Measurements from ENCODE around the gene ZNHIT6.

ZNHIT6 gene

DNA sequence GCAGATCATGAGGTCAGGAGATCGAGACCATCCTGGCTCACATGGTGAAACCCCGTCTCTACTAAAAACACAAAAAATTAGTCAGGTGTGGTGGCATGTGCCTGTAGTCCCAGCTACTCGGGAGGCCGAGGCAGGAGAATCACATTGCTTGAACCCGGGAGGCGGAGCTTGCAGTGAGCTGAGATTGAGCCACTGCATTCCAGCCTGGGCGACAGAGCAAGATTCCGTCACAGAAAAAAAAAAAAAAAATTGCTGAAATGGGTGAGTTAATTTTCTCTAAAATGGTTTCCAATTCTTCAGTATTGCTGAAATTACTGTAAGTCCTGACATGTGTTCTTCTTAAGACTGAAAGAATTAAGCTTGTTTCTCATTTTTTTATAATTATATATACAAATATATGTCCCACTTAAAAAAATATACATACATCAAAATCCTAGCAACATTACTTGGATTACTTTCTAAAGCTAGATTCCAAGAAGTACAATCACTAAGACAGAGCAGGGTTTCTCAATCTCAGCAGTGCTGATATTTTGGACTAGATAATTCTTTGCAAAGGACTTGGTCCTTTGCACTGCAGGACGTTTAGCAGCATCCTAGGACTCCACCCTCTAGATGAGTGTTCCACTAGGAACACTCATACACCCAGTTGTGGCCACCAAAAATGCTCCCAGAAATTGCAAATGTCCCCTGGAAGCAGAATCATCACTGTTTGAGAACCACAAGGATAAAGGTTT is 24.8 kb downstream of the ZNHIT6 start:
- no peak overlapping the region for H3K4me2 ChIP-seq (ENCODE audit: low read depth, low read length, poor library complexity, severe bottlenecking)
- H3K9me2 ChIP-seq (replicated peaks; ENCODE audit: insufficient read depth, low read length): no peaks in the 10 kb centered on the region
- H3K9me3 ChIP-seq (ENCODE audit: insufficient read depth, low read length): no peaks in the 10 kb centered on the region
- no peak overlapping the region for H3K4me3 ChIP-seq (ENCODE audit: insufficient read depth, low read length, poor library complexity, severe bottlenecking)
- H3K27me3 ChIP-seq (ENCODE audit: low read length): no peaks in the 10 kb centered on the region
- no peak overlapping the region for H2AFZ ChIP-seq (ENCODE audit: low read depth, low read length, severe bottlenecking)
- no peaks in the 10 kb centered on the region for H3F3A ChIP-seq (ENCODE audit: insufficient read depth)
- TF ChIP-seq EZH2phosphoT487 (conservative IDR thresholded peaks at IDR 0.05; ENCODE audit: low read length) (no peak), CTCF (IDR thresholded peaks at IDR 0.05; ENCODE audit: insufficient read depth, low read length, poor library complexity, severe bottlenecking) (no peak)
- peaks cover 21% of the 10 kb centered on the region; the same call in 1 of the 2 replicates for H3K36me3 ChIP-seq (ENCODE audit: low read length)
- no peak overlapping the region for H3K27ac ChIP-seq (ENCODE audit: low read depth, low read length)
- H3K79me2 ChIP-seq (ENCODE audit: insufficient read depth, low read length): peaks cover 54% of the 10 kb centered on the region
- no peaks in the 10 kb centered on the region for H4K20me1 ChIP-seq (ENCODE audit: low read depth, low read length)
- H3K9ac ChIP-seq (ENCODE audit: low read length): no peak overlapping the region

- Histone ChIP-seq H3K4me3 (ENCODE audit: insufficient read depth, low read length, poor library complexity, severe bottlenecking) (no peak overlapping the region), H3K27ac (ENCODE audit: low read depth, low read length) (no peak overlapping the region), H3K79me2 (ENCODE audit: insufficient read depth, low read length) (peaks cover 35% of the 10 kb centered on the region), H4K20me1 (ENCODE audit: low read depth, low read length) (no peaks in the 10 kb centered on the region), H3K36me3 (ENCODE audit: low read length) (peaks cover 40% of the 10 kb centered on the region), H3F3A (ENCODE audit: insufficient read depth) (peaks cover 3% of the 10 kb centered on the region), H3K9ac (ENCODE audit: low read length) (no peak overlapping the region), H2AFZ (ENCODE audit: low read depth, low read length, severe bottlenecking) (no peak overlapping the region), H3K4me2 (ENCODE audit: low read depth, low read length, poor library complexity, severe bottlenecking) (no peak overlapping the region), H3K9me3 (ENCODE audit: insufficient read depth, low read length) (no peaks in the 10 kb centered on the region), H3K27me3 (ENCODE audit: low read length) (no peaks in the 10 kb centered on the region), H3K9me2 (replicated peaks; ENCODE audit: insufficient read depth, low read length) (no peaks in the 10 kb centered on the region)
- TF ChIP-seq CTCF (IDR thresholded peaks at IDR 0.05; ENCODE audit: insufficient read depth, low read length, poor library complexity, severe bottlenecking) (no peak), EZH2phosphoT487 (conservative IDR thresholded peaks at IDR 0.05; ENCODE audit: low read length) (no peak)
Measured at GRCh38 chr1:85681087-85681486, 27.1 kb downstream of the ZNHIT6 start.

- Histone ChIP-seq H3K4me2 (ENCODE audit: low read depth, low read length, poor library complexity, severe bottlenecking) (no peak overlapping the region), H3F3A (ENCODE audit: insufficient read depth) (peaks cover 3% of the 10 kb centered on the region), H4K20me1 (ENCODE audit: low read depth, low read length) (no peaks in the 10 kb centered on the region), H3K27ac (ENCODE audit: low read depth, low read length) (no peak overlapping the region), H3K79me2 (ENCODE audit: insufficient read depth, low read length) (peaks cover 14% of the 10 kb centered on the region; the same call in 1 of the 2 replicates), H3K4me3 (ENCODE audit: insufficient read depth, low read length, poor library complexity, severe bottlenecking) (no peak overlapping the region), H3K36me3 (ENCODE audit: low read length) (peaks cover 42% of the 10 kb centered on the region), H3K27me3 (ENCODE audit: low read length) (no peaks in the 10 kb centered on the region), H3K9ac (ENCODE audit: low read length) (no peak overlapping the region), H3K9me3 (ENCODE audit: insufficient read depth, low read length) (no peaks in the 10 kb centered on the region), H3K9me2 (replicated peaks; ENCODE audit: insufficient read depth, low read length) (no peaks in the 10 kb centered on the region), H2AFZ (ENCODE audit: low read depth, low read length, severe bottlenecking) (no peak overlapping the region)
- no peak for TF ChIP-seq EZH2phosphoT487 (conservative IDR thresholded peaks at IDR 0.05; ENCODE audit: low read length)
- TF ChIP-seq CTCF (IDR thresholded peaks at IDR 0.05; ENCODE audit: insufficient read depth, low read length, poor library complexity, severe bottlenecking): no peak
Measured at GRCh38 chr1:85678193-85678592, 30.0 kb downstream of the ZNHIT6 start.
